Progenitor cell of endocrine pancreas (in vitro differentiated cells): Measurements from ENCODE around the gene YWHAH. TPM values are rescaled to one million over a fixed set of nuclear protein-coding genes. Genes with fewer than 3 reads are reported as not detected.

Source experiments
- DNase-seq: peaks from one replicate; pipeline ENCODE4 v3.0.0; 2021; ENCODE audit warnings: low spot score; ENCODE audit not compliant: unreplicated experiment
- H3K27ac Mint-ChIP-seq: 2 replicates; pipeline ENCODE4 v1.8.0; 2021; ENCODE audit warnings: mild to moderate bottlenecking, moderate library complexity, mixed read lengths
- H3K27me3 Mint-ChIP-seq: 2 replicates; pipeline ENCODE4 v1.8.0; 2021; ENCODE audit warnings: mixed read lengths
- H3K36me3 Mint-ChIP-seq: 2 replicates; pipeline ENCODE4 v1.8.0; 2022; ENCODE audit warnings: mixed read lengths; ENCODE audit not compliant: insufficient read depth
- H3K4me1 Mint-ChIP-seq: 2 replicates; pipeline ENCODE4 v1.8.0; 2021; ENCODE audit warnings: low read depth, mixed read lengths
- H3K4me3 Mint-ChIP-seq: 2 replicates; pipeline ENCODE4 v1.8.0; 2021; ENCODE audit warnings: low read depth, mild to moderate bottlenecking, moderate library complexity, mixed read lengths
- H3K9me3 Mint-ChIP-seq: 2 replicates; pipeline ENCODE4 v1.8.0; 2021; ENCODE audit warnings: low read depth, mixed read lengths
- total RNA-seq: library from RNA; stranded (reverse); gene quantifications from 2 replicates; pipeline ENCODE4 v1.2.1, GENCODE V29; 2021
- TF ChIP-seq, protein P1 (sequence below): fragments of 200-600 bp; sonication (generic); IDR thresholded peaks from one replicate; pipeline ENCODE4 v1.5.0; 2021; ENCODE audit warnings: antibody characterized with exemption, mild to moderate bottlenecking; ENCODE audit not compliant: unreplicated experiment

YWHAH gene
- total RNA-seq, 1 donor from 2014 or later: 111 TPM

DNA sequence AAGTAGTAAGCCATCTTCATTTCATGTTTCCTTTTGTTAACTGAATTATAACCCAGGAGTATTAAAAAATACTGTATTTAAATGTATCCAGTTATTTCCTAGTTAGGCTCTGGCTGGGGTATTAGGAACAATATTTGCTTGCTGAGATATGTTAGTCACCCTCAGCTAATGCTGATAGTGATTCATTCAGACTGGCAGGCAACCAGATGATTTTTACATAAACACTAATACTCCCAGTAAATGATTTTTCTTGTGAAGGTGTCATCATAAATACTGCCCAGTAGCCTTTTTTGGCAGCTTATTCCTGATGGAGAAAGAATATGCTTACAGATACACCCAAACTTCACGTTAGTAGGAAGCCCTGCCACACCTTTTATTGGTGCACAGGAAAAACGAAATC lies 8.1 kb downstream of the YWHAH start:
- TF ChIP-seq, protein P1, sequence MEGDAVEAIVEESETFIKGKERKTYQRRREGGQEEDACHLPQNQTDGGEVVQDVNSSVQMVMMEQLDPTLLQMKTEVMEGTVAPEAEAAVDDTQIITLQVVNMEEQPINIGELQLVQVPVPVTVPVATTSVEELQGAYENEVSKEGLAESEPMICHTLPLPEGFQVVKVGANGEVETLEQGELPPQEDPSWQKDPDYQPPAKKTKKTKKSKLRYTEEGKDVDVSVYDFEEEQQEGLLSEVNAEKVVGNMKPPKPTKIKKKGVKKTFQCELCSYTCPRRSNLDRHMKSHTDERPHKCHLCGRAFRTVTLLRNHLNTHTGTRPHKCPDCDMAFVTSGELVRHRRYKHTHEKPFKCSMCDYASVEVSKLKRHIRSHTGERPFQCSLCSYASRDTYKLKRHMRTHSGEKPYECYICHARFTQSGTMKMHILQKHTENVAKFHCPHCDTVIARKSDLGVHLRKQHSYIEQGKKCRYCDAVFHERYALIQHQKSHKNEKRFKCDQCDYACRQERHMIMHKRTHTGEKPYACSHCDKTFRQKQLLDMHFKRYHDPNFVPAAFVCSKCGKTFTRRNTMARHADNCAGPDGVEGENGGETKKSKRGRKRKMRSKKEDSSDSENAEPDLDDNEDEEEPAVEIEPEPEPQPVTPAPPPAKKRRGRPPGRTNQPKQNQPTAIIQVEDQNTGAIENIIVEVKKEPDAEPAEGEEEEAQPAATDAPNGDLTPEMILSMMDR: no peak
- H3K36me3 Mint-ChIP-seq: peaks cover 31% of the 10 kb centered on the region
- no peak for DNase-seq
- H3K9me3 Mint-ChIP-seq: no peaks in the 10 kb centered on the region
- H3K27me3 Mint-ChIP-seq: no peaks in the 10 kb centered on the region
- H3K4me3 Mint-ChIP-seq: no peak overlapping the region
- H3K4me1 Mint-ChIP-seq: peaks cover 19% of the 10 kb centered on the region
- H3K27ac Mint-ChIP-seq: no peak overlapping the region

DNA sequence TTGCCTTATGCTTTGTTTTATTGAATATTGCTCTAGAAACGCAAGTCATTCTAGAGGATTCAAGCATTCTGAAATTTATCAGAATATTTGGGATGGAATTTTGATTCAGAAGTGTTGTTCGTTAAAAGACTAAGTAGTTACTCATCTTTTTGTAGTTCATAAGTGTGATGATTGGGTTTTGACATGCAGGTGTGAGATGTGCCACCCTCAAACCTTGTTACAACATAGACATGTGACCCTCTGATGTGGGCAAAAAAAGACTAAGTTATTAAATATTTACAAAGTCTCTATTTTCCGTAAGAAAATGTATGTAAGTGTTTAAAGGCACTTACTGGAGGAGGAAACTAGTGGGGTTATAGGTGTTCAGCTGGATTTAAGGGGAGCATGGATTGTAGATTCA lies 8.9 kb downstream of the YWHAH start:
- Mint-ChIP-seq H3K36me3 (peaks cover 28% of the 10 kb centered on the region), H3K27ac (no peak overlapping the region), H3K27me3 (no peaks in the 10 kb centered on the region), H3K9me3 (no peaks in the 10 kb centered on the region), H3K4me3 (no peak overlapping the region), H3K4me1 (peaks cover 19% of the 10 kb centered on the region)
- DNase-seq: no peak
- TF ChIP-seq, protein P1: no peak

DNA sequence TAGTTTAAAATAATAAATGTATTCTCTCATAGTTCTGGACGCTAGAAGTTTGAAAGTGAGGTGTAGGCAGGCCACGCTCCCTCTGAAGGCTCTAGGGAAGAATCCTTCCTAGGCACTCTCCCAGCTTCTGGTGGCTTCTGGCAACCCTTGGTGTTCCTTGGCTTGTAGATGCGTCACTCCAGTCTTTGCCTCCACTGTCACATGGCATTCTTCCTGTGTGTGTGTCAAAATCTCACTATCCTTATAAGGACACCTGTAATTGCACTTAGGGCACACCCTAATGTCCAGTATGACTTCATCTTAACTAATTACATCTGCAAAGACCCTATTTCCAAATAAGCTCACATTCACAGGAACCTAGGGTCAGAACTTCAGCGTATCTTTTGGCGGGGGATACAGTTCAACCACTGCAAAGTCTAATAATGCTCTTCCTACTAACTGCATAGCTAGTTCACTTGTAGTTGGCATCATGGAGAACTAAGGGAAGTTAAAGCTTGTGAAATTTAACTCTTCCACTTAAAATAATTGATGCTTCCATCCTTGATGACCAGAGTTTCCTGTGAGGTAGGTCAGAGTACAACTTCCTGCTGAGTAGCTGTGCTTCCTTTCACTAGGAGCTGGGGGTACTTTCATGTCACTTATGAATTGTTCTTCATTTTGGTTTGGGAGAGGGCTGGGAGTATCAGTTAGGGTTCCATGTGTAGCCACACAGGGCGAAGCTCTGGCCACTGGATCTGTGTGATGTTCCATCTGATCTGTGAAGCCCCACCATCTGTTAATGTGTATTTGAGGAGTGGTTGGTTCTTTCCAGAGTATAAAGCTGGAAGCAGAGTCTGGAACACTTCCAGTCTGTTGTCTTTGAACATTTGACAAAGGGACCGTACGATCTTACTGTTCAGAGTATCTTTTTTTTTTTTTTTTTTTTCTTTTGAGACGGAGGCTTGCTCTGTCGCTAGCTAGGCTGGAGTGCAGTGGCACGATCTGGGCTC lies 10.5 kb downstream of the YWHAH start:
- H3K36me3 Mint-ChIP-seq: peaks cover 24% of the 10 kb centered on the region
- no peaks in the 10 kb centered on the region for H3K9me3 Mint-ChIP-seq
- H3K27ac Mint-ChIP-seq: no peak overlapping the region
- peaks cover 21% of the 10 kb centered on the region for H3K4me1 Mint-ChIP-seq
- TF ChIP-seq, protein P1: no peak
- DNase-seq: no peak
- H3K27me3 Mint-ChIP-seq: no peaks in the 10 kb centered on the region
- no peak overlapping the region for H3K4me3 Mint-ChIP-seq

DNA sequence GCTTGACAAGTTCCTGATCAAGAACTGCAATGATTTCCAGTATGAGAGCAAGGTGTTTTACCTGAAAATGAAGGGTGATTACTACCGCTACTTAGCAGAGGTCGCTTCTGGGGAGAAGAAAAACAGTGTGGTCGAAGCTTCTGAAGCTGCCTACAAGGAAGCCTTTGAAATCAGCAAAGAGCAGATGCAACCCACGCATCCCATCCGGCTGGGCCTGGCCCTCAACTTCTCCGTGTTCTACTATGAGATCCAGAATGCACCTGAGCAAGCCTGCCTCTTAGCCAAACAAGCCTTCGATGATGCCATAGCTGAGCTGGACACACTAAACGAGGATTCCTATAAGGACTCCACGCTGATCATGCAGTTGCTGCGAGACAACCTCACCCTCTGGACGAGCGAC lies 12.0 kb downstream of the YWHAH start:
- H3K4me3 Mint-ChIP-seq: no peak overlapping the region
- H3K36me3 Mint-ChIP-seq: peaks cover 20% of the 10 kb centered on the region
- H3K27ac Mint-ChIP-seq: no peak overlapping the region
- TF ChIP-seq, protein P1: no peak
- peaks cover 19% of the 10 kb centered on the region for H3K4me1 Mint-ChIP-seq
- H3K27me3 Mint-ChIP-seq: no peaks in the 10 kb centered on the region
- H3K9me3 Mint-ChIP-seq: no peaks in the 10 kb centered on the region
- DNase-seq: no peak

DNA sequence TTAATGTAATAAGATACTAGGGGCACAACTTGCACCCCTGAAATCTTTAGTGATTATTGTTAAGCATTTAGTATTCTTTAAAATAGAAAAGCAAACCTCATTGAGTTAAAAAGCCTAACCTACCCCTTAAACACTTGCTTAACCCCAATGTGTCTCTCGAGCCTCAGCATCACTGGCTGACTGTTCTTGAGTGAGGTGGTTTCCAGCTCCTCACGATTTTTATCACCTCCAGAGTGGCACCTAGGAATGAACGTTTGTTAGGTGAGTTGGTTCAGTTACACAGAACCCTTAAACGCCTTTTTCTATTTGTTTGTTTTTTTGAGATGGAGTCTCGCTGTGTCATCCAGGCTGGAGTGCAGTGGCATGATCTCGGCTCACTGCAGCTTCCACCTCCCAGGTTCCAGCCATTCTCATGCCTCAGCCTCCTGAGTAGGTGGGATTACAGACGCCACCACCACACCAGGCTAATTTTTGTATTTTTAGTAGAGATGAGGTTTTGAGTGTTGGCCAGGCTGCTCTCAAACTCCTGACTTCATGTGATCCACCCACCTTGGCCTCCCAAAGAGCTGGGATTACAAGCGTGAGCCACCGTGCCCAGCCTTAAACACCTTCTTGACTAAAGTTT lies 13.7 kb downstream of the YWHAH start:
- Mint-ChIP-seq H3K36me3 (peaks cover 20% of the 10 kb centered on the region), H3K4me1 (peaks cover 12% of the 10 kb centered on the region), H3K4me3 (no peak overlapping the region), H3K27ac (peak overlapping the region; percentile 53), H3K9me3 (no peaks in the 10 kb centered on the region), H3K27me3 (no peaks in the 10 kb centered on the region)
- TF ChIP-seq, protein P1: no peak
- no peak for DNase-seq
